Fibroblast of villous mesenchyme (primary cell): Measurements from ENCODE around the gene SRGAP3. TPM values are rescaled to one million over a fixed set of nuclear protein-coding genes. Genes with fewer than 3 reads are reported as not detected.

Experiments used
- DNase-seq: peaks from one replicate; pipeline ENCODE4 v3.0.0-alpha.2; 2010; ENCODE audit warnings: low read depth
- H3K4me3 ChIP-seq: 2 replicates; pipeline ENCODE4 v1.5.1; 2011; ENCODE audit warnings: low read depth, mild to moderate bottlenecking, low read length
- total RNA-seq: library from RNA; depleted of rRNA; stranded (reverse); fragments of >200 nt; gene quantifications from 2 replicates; pipeline ENCODE4 v1.2.3, GENCODE V29; 2012
- TF ChIP-seq, protein P1 (sequence below): IDR thresholded peaks from 2 replicates; pipeline ENCODE4 v1.5.1; 2012; ENCODE audit warnings: low read depth, mild to moderate bottlenecking, low read length; ENCODE audit not compliant: insufficient read depth

Gene SRGAP3
- total RNA-seq, 1 donor = 3.5 TPM

DNA sequence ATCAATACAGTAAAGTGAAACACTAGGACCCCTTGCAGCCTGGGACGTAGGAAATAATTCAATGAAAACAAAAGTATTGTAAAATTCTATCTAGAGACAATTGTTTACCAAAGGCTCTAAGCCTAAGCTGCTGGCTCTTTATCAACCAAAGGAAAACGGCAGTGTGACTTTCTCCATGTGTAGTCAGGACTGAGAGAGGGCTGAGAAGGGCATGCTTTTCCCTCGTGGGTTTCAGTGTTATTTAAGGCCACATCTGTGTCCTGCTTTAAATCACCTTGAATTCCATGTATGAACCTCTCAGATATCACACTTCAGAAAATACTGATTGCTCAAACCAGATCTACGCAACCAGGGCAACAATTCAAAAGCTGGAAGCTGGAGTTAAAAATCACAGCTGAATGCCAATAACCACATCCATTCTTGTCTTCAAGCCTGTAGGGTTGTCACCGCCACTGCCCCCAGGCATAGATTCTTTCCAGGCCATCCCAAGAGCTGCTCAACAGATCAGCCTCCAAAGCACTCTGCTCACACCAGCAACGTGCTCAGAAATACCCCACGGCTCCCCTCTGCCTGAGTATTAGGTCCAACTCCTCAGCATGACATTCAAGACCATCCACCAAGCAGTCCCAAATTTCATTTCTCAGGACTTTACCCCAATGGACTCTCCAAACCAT, 124.0 kb downstream of the SRGAP3 start:
- TF ChIP-seq, protein P1, sequence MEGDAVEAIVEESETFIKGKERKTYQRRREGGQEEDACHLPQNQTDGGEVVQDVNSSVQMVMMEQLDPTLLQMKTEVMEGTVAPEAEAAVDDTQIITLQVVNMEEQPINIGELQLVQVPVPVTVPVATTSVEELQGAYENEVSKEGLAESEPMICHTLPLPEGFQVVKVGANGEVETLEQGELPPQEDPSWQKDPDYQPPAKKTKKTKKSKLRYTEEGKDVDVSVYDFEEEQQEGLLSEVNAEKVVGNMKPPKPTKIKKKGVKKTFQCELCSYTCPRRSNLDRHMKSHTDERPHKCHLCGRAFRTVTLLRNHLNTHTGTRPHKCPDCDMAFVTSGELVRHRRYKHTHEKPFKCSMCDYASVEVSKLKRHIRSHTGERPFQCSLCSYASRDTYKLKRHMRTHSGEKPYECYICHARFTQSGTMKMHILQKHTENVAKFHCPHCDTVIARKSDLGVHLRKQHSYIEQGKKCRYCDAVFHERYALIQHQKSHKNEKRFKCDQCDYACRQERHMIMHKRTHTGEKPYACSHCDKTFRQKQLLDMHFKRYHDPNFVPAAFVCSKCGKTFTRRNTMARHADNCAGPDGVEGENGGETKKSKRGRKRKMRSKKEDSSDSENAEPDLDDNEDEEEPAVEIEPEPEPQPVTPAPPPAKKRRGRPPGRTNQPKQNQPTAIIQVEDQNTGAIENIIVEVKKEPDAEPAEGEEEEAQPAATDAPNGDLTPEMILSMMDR = no peak
- no peak for DNase-seq
- no peak overlapping the region for H3K4me3 ChIP-seq

DNA sequence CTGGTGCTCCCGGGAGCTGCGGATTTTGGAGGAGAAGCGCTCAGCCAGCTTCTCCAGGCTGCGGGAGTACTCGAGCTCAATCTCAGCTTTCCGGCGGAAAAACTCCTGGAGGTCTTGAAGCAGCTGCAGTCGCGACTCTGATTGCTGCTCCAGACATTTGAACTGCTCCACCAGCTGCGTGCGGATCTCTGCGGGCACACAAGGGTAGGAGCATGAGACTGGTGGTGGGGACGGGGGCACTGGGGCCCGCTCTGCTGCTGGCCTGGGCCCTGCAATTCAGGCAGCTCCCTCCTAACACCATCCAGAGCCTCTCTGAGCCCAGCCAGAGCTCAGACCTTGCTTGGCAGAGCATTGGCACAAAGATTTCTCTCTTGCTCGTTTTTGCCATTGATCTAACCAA, 124.7 kb downstream of the SRGAP3 start:
- no peak for DNase-seq
- TF ChIP-seq, protein P1 = no peak
- no peak overlapping the region for H3K4me3 ChIP-seq

DNA sequence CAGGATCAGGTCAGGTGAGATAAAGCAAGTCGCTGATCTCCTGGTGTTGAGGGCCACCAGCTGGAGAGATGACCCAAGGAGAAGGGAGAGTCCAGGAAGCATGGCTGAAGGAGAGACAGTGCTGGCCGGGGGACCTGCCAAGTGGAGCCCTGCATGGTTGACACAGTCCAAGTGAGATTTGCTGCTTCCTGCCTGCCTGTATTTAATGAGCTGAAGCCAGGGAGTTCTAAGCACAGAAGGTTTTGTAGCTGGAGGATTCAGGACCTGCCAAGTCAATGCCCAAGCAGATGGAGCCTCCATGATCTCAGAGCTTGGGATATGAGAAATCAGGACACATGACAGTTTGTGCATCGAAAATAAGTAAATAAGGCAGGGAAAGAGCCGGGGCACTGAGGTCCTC, 125.6 kb downstream of the SRGAP3 start:
- TF ChIP-seq, protein P1 = no peak
- no peak for DNase-seq
- no peak overlapping the region for H3K4me3 ChIP-seq

DNA sequence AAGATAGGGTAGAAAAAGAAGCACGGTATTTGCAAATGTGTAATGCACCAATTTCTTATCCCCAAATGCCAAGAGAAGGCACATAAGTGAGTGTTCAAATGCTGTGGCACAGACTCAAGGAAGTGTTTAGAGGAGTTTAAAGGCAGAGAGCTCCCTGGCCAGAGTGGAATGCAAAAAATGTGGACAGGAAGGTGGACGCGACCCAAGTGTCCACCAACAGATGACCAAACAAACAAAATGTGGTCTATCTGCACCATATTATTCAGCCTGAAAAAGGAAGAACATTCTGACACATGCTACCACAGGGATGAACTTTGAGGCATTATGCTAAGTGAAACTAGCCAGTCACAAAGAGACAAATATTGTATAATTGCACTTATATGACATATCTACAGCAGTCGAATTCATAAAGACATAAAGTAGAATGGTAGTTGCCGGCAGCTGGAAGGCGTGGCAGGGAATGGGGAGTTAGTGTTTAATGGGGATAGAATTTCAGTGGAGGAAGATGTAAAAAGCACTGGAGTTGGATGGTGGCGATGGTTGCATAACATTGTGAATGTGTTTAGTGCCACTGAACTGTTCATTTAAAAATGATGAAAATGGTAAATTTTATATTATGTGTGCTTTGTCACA, 126.6 kb downstream of the SRGAP3 start:
- TF ChIP-seq, protein P1 = no peak
- DNase-seq = no peak
- H3K4me3 ChIP-seq = no peak overlapping the region

DNA sequence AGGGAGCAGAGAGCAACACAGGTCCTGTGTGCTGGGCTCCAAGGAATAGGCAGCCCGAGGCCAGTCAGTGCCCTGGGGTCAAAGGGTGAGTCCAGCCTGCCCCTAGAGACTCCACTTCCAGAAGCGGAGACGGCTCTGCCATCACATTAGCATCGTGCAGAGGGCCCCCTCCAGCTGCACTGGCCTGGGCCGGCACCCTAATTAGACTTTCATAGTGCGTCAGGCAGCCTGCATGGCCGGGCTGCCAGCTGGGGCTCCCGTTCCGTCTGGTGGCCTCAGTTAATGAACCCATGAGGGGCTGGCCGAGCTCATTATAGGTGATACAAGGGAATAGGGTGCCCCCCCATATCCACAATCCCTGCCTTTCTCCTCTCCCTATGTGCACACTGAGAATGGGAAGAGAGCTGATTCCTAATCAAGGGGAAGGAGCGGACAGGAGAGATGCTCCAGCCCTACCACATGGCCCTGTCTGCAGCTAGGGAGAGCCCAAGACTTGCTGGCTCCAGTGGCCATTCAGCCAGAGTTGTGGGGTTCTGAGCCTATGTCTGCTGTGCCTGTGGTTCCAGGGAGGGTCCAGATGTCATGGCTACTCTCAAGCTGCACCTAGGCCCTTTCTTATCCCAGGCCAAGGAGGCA, 128.0 kb downstream of the SRGAP3 start:
- no peak overlapping the region for H3K4me3 ChIP-seq
- TF ChIP-seq, protein P1 = no peak
- no peak for DNase-seq

DNA sequence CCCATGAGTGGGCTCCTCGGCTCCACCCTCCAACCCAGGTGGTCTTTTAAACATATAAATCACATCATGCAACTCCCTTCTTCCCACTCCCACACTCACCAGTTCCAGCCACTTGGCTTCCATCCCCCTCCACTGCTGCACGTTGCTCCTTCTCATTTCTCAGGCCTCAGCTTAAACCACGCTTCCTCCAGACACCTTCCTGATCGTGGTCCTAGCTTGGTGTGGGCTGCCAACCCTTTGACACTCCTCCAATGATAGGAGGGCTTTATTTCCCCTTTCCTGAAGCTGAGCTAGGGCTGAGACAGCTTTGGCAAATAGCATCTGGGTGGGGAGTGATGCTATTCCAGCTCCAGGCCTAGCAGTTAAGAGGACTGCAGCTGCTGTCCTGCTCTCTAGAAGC, 130.1 kb downstream of the SRGAP3 start:
- no peak for DNase-seq
- H3K4me3 ChIP-seq = no peak overlapping the region
- TF ChIP-seq, protein P1 = no peak
